Activated T-helper 17 cell treated with anti-CD3 and anti-CD28 coated beads, Interleukin-2, amount 50 U/mL, for 72 hours (primary cell): ENCODE measurements around the gene SPC24. TPM values are rescaled to one million over a fixed set of nuclear protein-coding genes. Genes with fewer than 3 reads are reported as not detected.
A peak's percentile ranks its signal among the peaks of the same experiment; 100 is the strongest.
"Not testable (repeated sequence)": the region's sequence is repeated elsewhere in the genome, so short reads cannot be mapped to it uniquely, and the experiment has no call there.

ENCODE experiments used
- ATAC-seq: fragments of 150-1000 bp; cut with Tn5 transposase; replicated peaks from 2 replicates; pipeline ENCODE4 v1.10.0; 2021; ENCODE audit warnings: mild to moderate bottlenecking, moderate library complexity
- H3K27ac Mint-ChIP-seq: one replicate; pipeline ENCODE4 v1.8.0; 2022; ENCODE audit warnings: mixed read lengths
- H3K27me3 Mint-ChIP-seq: one replicate; pipeline ENCODE4 v1.8.0; 2022; ENCODE audit warnings: mixed read lengths
- H3K36me3 Mint-ChIP-seq: one replicate; pipeline ENCODE4 v1.8.0; 2022; ENCODE audit warnings: low read depth, mild to moderate bottlenecking, mixed read lengths
- H3K4me1 Mint-ChIP-seq: one replicate; pipeline ENCODE4 v1.8.0; 2022; ENCODE audit warnings: mixed read lengths
- H3K4me3 Mint-ChIP-seq: one replicate; pipeline ENCODE4 v1.8.0; 2022; ENCODE audit warnings: mild to moderate bottlenecking, mixed read lengths
- H3K9me3 Mint-ChIP-seq: one replicate; pipeline ENCODE4 v1.8.0; 2022; ENCODE audit warnings: mixed read lengths
- total RNA-seq, 2 donors: library from RNA; stranded (reverse); gene quantifications; one replicate each; pipeline ENCODE4 v1.2.3, GENCODE V29; 2022

Gene SPC24
- total RNA-seq, 2 donors from 2014 or later: 44.3 to 53.9 TPM

DNA sequence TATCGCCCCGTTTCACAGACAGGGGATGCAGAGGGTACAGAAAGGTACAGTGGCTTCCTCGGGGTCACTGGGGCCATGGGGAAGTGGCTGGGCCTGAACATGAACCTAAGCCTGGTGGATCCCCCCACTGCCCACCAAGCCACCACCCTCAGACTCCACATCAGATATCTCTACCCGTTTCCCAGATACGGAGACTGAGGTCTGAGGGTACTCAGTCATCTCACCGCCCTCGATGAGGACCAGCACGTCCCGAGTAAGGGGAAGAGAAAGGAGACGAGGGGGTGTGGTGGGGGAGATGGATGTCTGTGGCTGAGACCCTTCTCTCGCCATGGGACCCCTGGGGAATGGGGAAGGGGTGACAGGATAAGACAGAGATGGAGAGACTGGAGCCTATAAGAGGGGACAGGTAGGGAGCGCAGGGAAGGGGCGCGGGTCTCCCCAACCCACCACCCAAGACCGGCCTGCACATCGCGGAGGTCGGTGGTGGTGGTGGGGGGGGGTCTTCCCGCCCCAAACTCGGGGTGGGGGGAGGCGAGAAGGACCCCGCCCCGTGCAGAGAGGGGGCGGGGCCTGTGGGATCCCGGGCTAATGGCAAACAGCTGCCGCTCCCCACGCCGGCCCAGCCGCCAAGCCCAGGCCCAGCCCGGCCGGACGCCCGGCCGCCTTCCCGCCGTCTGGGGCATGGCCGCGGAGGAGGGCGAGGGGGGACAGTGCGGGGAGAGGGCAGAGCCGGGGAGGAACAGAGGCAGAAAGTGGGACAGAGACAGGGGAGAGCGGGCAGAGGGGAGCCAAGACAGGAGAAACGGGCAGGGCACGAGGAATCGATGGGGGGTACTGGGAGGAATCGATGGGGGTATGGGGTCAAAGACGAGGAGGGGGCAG is 41.1 kb upstream of the SPC24 start:
- no peaks in the 10 kb centered on the region for H3K9me3 Mint-ChIP-seq
- no peaks in the 10 kb centered on the region for H3K36me3 Mint-ChIP-seq
- ATAC-seq: no peak
- no peaks in the 10 kb centered on the region for H3K4me1 Mint-ChIP-seq
- H3K27ac Mint-ChIP-seq: no peak overlapping the region
- peak overlapping the region; percentile 55 for H3K4me3 Mint-ChIP-seq
- H3K27me3 Mint-ChIP-seq: peaks cover 9% of the 10 kb centered on the region

DNA sequence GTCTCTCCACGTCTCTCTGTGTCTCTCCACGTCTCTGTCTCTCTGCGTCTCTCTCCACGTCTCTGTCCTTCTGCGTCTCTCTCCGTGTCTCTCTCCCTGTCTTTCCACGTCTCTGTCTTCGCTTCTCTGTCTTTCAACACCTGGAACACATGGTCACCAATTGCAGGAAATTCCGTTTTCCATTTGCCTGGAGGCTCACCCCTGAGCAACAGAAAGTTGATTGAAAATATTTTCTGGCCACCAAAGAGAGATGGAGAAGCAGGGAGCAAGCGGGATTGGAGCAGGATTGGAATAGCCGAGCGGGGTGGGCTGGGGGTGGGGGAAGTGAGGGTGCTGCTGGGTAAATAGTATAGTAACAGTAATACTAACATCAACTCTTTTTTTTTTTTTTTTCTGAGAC is 40.1 kb upstream of the SPC24 start:
- peaks cover 9% of the 10 kb centered on the region for H3K27me3 Mint-ChIP-seq
- H3K36me3 Mint-ChIP-seq: no peaks in the 10 kb centered on the region
- no peak overlapping the region for H3K27ac Mint-ChIP-seq
- ATAC-seq: no peak
- H3K4me1 Mint-ChIP-seq: no peaks in the 10 kb centered on the region
- H3K9me3 Mint-ChIP-seq: no peaks in the 10 kb centered on the region
- no peak overlapping the region for H3K4me3 Mint-ChIP-seq

- no peaks in the 10 kb centered on the region for H3K4me1 Mint-ChIP-seq
- ATAC-seq: no peak
- H3K4me3 Mint-ChIP-seq: no peak overlapping the region
- peaks cover 9% of the 10 kb centered on the region for H3K27me3 Mint-ChIP-seq
- H3K27ac Mint-ChIP-seq: no peak overlapping the region
- H3K9me3 Mint-ChIP-seq: no peaks in the 10 kb centered on the region
- no peaks in the 10 kb centered on the region for H3K36me3 Mint-ChIP-seq
Measured at GRCh38 chr19:11194656-11195558, 39.3 kb upstream of the SPC24 start.

DNA sequence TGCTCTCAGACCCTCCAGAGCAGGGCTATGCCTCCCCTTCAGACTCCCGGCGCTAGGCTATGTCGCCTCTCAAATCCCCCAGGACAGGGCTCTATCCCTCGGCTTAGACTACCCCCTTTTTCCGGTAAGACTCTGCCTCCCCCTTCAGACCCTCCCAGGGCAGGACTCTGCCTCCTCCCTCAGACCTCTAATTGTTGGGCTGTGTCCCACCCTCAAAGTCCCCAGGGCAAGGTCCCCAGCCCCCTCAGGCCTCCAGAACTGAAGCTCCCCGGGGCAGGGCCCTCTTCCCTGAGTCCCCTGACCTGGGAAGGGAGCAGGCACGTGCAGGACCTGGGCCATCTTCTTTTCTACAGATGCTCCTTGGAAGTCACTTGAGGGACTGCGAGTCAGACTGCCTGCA is 38.6 kb upstream of the SPC24 start:
- no peak overlapping the region for H3K4me3 Mint-ChIP-seq
- ATAC-seq: no peak
- no peak overlapping the region for H3K27ac Mint-ChIP-seq
- H3K9me3 Mint-ChIP-seq: no peaks in the 10 kb centered on the region
- no peaks in the 10 kb centered on the region for H3K4me1 Mint-ChIP-seq
- no peaks in the 10 kb centered on the region for H3K36me3 Mint-ChIP-seq
- H3K27me3 Mint-ChIP-seq: peaks cover 9% of the 10 kb centered on the region

DNA sequence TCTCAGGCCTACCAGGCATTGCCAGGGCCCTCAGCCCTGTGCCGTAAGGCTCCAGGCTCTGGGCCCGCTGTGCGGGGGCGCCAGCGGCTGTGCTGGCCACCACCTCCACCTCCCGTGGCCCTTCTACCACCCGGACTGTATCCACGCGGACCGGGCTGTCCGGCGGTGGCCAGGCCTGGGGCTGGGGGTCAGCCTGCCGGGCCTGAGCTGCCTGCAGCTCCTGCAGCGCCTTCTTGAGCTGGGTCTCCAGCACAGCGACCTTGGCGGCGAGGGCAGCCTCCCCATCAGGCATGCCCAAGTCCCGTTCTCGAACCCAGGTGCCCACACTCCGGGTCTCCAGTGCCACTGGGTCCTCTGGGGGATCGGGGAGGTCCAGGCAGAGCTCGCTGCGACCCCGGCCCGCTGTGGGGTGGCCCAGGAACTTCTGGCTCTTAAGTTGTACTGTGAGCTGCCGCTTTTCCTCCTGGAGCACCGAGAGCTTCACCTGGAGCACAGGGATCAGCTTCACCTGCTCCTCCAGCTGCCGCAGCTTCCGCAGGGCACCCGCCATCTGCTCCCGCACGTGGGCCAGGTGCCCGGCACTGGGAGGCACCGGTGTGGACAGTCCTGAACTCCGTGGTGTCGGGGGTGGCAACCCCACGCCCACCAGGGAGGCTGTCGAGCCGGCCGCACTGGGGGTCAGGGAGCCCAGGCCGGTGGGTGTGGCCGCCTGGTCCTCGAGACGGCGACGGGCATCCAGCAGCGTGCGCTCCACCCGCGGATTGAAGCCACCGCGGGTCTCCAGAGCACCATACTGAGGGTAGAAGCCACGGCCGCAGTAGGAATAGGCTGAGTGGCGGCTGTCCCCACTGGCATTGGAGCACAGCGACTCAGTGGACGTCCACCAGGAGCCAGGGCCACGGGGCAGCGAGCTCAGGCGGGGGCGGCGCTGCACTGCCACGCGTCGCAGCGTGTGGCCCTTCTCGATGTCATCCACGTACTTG is 37.7 kb upstream of the SPC24 start:
- no peaks in the 10 kb centered on the region for H3K9me3 Mint-ChIP-seq
- no peaks in the 10 kb centered on the region for H3K36me3 Mint-ChIP-seq
- no peaks in the 10 kb centered on the region for H3K4me1 Mint-ChIP-seq
- H3K4me3 Mint-ChIP-seq: no peak overlapping the region
- peaks cover 9% of the 10 kb centered on the region for H3K27me3 Mint-ChIP-seq
- no peak overlapping the region for H3K27ac Mint-ChIP-seq
- no peak for ATAC-seq

GRCh38 chr19:11191934-11192333 is 36.4 kb upstream of the SPC24 start:
- Mint-ChIP-seq H3K4me1 (no peaks in the 10 kb centered on the region), H3K4me3 (no peak overlapping the region), H3K9me3 (no peaks in the 10 kb centered on the region), H3K36me3 (no peaks in the 10 kb centered on the region), H3K27ac (no peak overlapping the region), H3K27me3 (peaks cover 9% of the 10 kb centered on the region)
- no peak for ATAC-seq

- Mint-ChIP-seq H3K27me3 (peaks cover 6% of the 10 kb centered on the region), H3K36me3 (no peaks in the 10 kb centered on the region), H3K9me3 (no peaks in the 10 kb centered on the region), H3K4me3 (no peak overlapping the region), H3K4me1 (no peaks in the 10 kb centered on the region), H3K27ac (no peak overlapping the region)
- ATAC-seq: peak; percentile 58
Measured at GRCh38 chr19:11191273-11191755, 35.7 kb upstream of the SPC24 start.

GRCh38 chr19:11190501-11190900 is 34.9 kb upstream of the SPC24 start:
- H3K4me3 Mint-ChIP-seq: no peak overlapping the region
- no peaks in the 10 kb centered on the region for H3K4me1 Mint-ChIP-seq
- no peak for ATAC-seq
- no peaks in the 10 kb centered on the region for H3K9me3 Mint-ChIP-seq
- H3K27ac Mint-ChIP-seq: no peak overlapping the region
- H3K27me3 Mint-ChIP-seq: peaks cover 2% of the 10 kb centered on the region
- no peaks in the 10 kb centered on the region for H3K36me3 Mint-ChIP-seq

GRCh38 chr19:11187441-11187840 is 31.9 kb upstream of the SPC24 start:
- Mint-ChIP-seq H3K27me3 (no peaks in the 10 kb centered on the region), H3K4me1 (no peaks in the 10 kb centered on the region), H3K27ac (no peak overlapping the region), H3K36me3 (no peaks in the 10 kb centered on the region), H3K4me3 (no peak overlapping the region), H3K9me3 (no peaks in the 10 kb centered on the region)
- ATAC-seq: no peak

DNA sequence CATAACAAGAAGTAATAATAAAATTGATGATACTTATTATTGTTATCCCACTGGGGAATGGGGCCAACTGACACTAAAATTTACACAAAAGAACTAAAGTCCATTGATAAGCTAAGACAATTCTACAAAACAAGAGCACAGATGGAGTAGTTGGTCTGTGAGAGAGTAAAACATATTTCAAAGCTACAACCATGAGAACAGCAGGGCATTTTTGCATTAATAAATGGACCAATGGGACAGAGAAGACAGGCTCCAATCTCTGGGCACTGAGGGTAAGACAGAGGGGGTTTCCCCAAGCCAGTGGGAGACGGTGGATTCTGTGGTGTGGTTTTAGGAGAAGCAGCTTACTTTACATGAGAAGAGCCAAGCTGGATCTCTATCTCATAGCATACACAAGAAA is 27.4 kb upstream of the SPC24 start:
- H3K4me3 Mint-ChIP-seq: no peak overlapping the region
- H3K36me3 Mint-ChIP-seq: no peaks in the 10 kb centered on the region
- peaks cover under 1% of the 10 kb centered on the region for H3K4me1 Mint-ChIP-seq
- no peaks in the 10 kb centered on the region for H3K9me3 Mint-ChIP-seq
- H3K27me3 Mint-ChIP-seq: peaks cover under 1% of the 10 kb centered on the region
- no peak for ATAC-seq
- H3K27ac Mint-ChIP-seq: no peak overlapping the region

- Mint-ChIP-seq H3K4me3 (no peak overlapping the region), H3K27me3 (peaks cover 4% of the 10 kb centered on the region), H3K27ac (no peak overlapping the region), H3K36me3 (no peaks in the 10 kb centered on the region), H3K4me1 (peaks cover 4% of the 10 kb centered on the region), H3K9me3 (no peaks in the 10 kb centered on the region)
- no peak for ATAC-seq
Measured at GRCh38 chr19:11181488-11181887, 25.9 kb upstream of the SPC24 start.

GRCh38 chr19:11180975-11181374 is 25.4 kb upstream of the SPC24 start:
- not testable (repeated sequence) for H3K27ac Mint-ChIP-seq

GRCh38 chr19:11180346-11180745 is 24.8 kb upstream of the SPC24 start:
- Mint-ChIP-seq H3K4me3 (peak overlapping the region; percentile 33), H3K9me3 (no peaks in the 10 kb centered on the region), H3K4me1 (peaks cover 4% of the 10 kb centered on the region), H3K27me3 (peaks cover 4% of the 10 kb centered on the region), H3K36me3 (no peaks in the 10 kb centered on the region), H3K27ac (no peak overlapping the region)
- no peak for ATAC-seq

More at GRCh38 chr19:11180975-11181374, 25.4 kb upstream of the SPC24 start:
- not testable (repeated sequence) for ATAC-seq, H3K27me3 Mint-ChIP-seq, H3K4me1 Mint-ChIP-seq, H3K36me3 Mint-ChIP-seq, H3K4me3 Mint-ChIP-seq, H3K9me3 Mint-ChIP-seq
